Stomach (tissue), 4 donors: Measurements from ENCODE around the gene MEAK7.

ENCODE experiments used
- CTCF ChIP-seq, 7 experiments: fragments of 450-650 bp in 4 of 7; fragments of 200-600 bp in 3 of 7; sonication (generic) in 3 of 7; IDR thresholded peaks; one replicate each; pipeline ENCODE4 v1.5.1; 2016 to 2019; ENCODE audit warnings: antibody characterized with exemption in 7 of 7, control low read depth in 2 of 7, mild to moderate bottlenecking in 1 of 7
- POLR2A ChIP-seq, 4 donors: fragments of 450-650 bp; IDR thresholded peaks; one replicate each; pipeline ENCODE4 v1.6.1; 2016; ENCODE audit warnings: antibody characterized with exemption in 4 of 4, control low read depth in 2 of 4, mild to moderate bottlenecking in 1 of 4, moderate library complexity in 1 of 4
- POLR2AphosphoS5 ChIP-seq, 3 donors: sonication (generic); formaldehyde crosslinking; IDR thresholded peaks; one replicate each; pipeline ENCODE4 v1.6.1; 2016; ENCODE audit warnings: antibody characterized with exemption in 3 of 3

GRCh38 chr16:84477661-84478060 is 26.8 kb downstream of the MEAK7 start:
- no peak for TF ChIP-seq POLR2A (IDR thresholded peaks at IDR 0.05)
- TF ChIP-seq CTCF (IDR thresholded peaks at IDR 0.05): no peak
- no peak for TF ChIP-seq POLR2AphosphoS5 (IDR thresholded peaks at IDR 0.05)
